Stimulated activated CD4-positive, alpha-beta T cell treated with anti-CD3 and anti-CD28 coated beads, Interleukin-4, amount 100 ng/mL, for 48 hours (primary cell): ENCODE results near the gene HOXB8.

Experiments
- DNase-seq, 2 donors: peaks; one replicate each; pipeline ENCODE4 v3.0.0-alpha.2; 2020; ENCODE audit warnings: low read depth in 2 of 2

The HOXB8 gene

DNA sequence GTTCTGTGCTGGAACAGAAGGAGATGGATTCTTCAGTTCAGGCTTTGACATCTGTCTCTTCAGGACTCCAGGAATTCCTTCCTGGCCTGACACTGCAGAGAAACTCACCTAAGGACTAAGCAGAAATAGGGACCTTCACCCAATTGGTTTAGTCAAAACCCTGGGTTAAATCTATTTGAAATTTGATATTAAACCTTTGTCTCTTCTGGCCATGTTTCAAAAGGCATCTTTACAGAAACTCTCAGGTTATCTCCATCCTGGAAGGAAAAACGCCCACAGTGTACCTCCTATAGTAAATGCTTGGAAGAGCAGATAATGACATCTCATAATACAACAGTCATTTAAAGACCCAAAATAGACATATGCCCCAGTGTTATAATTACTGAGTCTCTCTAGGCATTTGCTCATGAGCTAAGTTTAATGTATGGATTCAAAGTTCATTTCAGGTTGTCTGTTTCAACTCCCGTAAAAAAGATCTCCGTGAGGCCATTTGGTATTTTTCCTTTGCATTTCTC lies 31.3 kb downstream of the HOXB8 start:
- no peak for DNase-seq

DNA sequence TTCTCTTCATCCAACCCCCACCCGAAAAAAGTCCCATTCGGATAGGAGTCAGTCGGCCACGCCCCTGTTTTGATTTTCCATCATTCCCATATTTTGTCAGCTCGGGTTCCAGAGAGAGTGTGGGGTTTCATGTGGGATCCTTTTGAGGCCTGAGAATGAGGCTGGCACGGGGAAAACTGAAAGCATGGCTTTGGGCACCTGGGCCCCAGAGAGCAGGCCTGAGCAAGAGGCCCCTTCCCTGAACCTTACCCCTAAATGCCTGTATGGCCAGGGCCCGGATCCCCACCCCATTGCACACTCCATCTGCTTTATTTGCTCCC lies 32.4 kb downstream of the HOXB8 start:
- DNase-seq = no peak

DNA sequence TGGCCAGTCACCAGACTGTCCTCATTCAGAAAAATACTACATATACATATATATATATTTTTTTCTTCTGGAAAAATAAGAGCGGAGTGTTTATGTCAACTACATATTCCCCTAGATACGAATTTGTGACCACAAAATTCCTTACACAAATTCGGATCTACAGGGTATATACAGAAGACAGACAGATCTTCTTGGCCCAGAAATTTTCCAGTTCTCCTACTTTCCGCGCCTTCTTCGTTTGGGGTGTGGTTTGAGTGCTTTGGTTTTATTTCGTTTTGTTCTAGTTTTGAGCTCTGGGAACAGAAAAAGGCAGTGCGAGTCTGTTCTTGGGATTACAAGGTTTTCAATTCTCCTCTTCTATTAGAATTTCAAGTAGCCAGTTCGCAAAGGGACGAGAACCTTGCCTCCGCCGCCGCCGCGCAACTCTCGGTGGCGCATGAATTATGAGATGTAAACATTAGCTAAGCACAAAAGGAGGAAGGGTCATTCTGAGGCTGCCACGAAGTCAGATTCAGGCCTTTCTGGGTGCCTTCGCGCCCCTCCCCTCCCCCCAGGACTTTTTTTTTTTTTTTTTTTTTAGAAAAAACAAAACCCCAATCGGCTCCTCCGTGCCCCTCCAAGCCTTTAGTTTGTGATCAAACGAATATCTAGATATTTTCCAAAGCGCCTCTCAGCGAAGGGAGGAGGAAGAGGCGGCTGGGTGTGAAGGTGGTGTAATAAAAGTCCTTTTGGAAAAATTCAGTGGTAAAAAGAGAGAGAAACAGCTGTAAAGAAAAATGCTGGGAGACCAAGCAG lies 35.1 kb downstream of the HOXB8 start:
- no peak for DNase-seq

DNA sequence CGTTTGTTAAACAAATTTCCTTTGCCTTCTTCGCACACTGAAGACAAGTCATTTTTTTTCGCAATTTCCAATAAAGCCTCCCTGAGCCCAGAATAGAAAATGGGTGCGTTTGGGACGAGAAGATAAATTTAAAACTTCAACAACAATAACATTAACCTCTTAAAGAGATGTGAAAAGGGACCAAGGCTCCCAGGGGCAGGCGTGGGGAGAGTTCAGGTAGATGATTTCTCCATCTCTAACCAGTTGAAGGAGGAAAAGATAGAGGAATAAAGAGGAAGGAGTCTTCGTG lies 35.7 kb downstream of the HOXB8 start:
- DNase-seq = no peak

- no peak for DNase-seq
These were observed 36.2 kb downstream of the HOXB8 start for GRCh38 chr17:48578616-48579470.

GRCh38 chr17:48577946-48578615 lies 37.0 kb downstream of the HOXB8 start, which contains the start of gene HOXB4:
TSS of gene HOXB4 (minus strand) at chr17:48578350. CDS start at chr17:48578319, 31 bp downstream.
- peak in 1 of 2 donors; percentile 68 for DNase-seq

- DNase-seq = no peak
These were observed 37.7 kb downstream of the HOXB8 start for GRCh38 chr17:48577330-48577945.

GRCh38 chr17:48576479-48577309 lies 38.4 kb downstream of the HOXB8 start:
- no peak for DNase-seq

DNA sequence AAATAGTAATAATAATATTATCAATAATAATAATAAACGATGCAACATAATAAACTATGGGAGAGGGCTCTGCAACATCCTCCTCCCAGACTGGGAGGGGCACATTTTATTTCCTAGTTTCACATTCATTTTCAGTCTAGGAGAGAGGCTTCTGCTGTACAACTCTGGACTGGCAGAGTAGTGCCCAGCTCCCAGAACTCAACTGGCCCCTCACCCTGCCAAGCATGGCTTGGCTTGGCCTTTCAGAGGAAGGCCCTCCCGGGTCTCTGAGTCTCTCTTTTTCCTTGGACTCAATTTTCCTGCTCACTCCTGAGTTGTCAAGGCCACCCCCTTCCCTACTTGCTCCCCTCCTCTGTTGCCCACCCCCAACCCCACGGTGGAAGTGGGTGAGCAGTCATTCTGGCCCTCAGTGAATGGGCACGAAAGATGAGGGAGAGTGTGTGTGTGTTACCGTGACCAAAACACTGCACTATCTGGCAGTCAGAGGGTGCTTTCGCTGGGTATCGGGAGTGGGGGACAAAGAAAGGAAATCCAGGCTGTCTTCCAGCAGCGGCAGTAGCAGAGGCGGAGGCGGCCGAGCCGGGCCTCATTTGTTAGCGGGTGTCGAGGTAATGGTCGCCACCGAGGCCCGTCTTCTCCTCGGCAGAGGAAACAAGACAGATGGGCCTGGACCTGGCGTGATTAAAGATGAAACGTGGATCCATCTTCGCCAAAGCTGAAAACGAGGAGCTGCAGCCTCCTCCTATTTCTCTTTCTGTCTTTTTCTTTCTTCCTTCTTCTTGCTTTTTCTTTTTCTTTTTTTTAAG lies 39.2 kb downstream of the HOXB8 start:
- DNase-seq = no peak

- no peak for DNase-seq
These were observed 40.0 kb downstream of the HOXB8 start for GRCh38 chr17:48575066-48575582.

GRCh38 chr17:48574505-48575065 lies 40.5 kb downstream of the HOXB8 start:
- DNase-seq = no peak

- no peak for DNase-seq
These were observed 43.2 kb downstream of the HOXB8 start for GRCh38 chr17:48571826-48572417.

GRCh38 chr17:48571024-48571818 lies 43.9 kb downstream of the HOXB8 start:
- no peak for DNase-seq

DNA sequence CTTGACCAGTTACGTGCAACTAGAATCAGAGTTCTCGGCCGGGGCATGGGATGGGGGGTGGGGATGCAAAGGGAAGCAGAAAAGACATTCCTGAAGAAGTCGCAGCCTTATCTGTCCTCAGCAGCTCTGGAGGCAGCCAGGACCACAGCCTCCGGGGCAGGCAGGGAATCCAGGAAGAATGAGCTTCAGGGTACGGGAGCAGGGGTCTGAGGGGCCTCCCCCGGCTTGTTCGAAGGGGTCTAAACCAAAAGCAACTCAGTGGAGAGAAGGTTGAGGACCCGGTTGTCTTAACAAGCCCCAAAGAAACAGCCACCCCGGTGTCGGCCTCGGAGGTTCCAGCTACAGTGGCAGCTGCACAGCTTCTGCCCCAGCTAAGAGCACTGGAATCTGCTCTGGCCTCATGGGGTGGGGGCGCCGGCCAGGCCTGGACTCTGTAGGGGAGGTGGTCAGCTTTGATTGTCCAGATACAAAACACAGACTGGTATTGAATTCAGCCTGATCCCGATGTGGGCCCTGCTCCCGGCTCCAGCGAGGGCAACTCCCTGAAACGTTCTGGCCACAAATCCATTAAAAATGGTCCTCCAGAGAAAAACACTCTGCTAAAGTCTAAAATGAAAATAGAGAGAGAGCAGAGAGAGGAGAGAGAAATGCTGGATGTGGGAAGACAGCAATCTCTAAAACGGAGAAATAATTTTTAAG lies 44.6 kb downstream of the HOXB8 start:
- no peak for DNase-seq

- DNase-seq = no peak
These were observed 45.3 kb downstream of the HOXB8 start for GRCh38 chr17:48569674-48570324.

DNA sequence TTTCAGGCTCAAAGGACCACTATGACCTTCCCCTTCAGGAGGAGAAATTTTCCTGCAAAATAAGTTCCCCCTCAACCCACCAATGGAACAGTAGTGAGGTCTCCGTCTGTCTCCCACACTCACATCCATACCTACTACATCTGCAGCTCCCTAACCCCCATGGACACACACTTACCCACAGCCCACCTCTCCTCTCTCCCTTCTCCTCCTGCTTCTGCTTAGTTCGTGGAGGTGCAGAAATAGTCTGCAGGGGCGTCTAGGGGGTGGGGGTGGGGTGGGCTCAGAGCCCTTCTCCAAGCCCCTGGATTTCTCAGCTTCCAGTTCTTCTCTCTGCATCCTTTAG lies 45.9 kb downstream of the HOXB8 start:
- no peak for DNase-seq

- no peak for DNase-seq
These were observed 46.4 kb downstream of the HOXB8 start for GRCh38 chr17:48568499-48569239.
